Ammon's horn (tissue), 1 donor: ENCODE measurements around the gene RALGAPA1.
"Not testable (repeated sequence)": the region's sequence is repeated elsewhere in the genome, so short reads cannot be mapped to it uniquely, and the experiment has no call there.

Experiments used
- DNase-seq: peaks from one replicate; pipeline ENCODE4 v3.0.0-alpha.2; 2016; ENCODE audit warnings: low spot score

Gene RALGAPA1

GRCh38 chr14:35696575-35696974 lies 112.5 kb downstream of the RALGAPA1 start:
- no peak for DNase-seq

- no peak for DNase-seq
Observed at GRCh38 chr14:35696119-35696518, 113.0 kb downstream of the RALGAPA1 start.

GRCh38 chr14:35695647-35696046 lies 113.4 kb downstream of the RALGAPA1 start:
- DNase-seq = no peak

GRCh38 chr14:35695072-35695471 lies 114.0 kb downstream of the RALGAPA1 start:
- no peak for DNase-seq

GRCh38 chr14:35689000-35689460 lies 120.1 kb downstream of the RALGAPA1 start:
- no peak for DNase-seq

GRCh38 chr14:35688126-35688826 lies 120.8 kb downstream of the RALGAPA1 start:
- no peak for DNase-seq

GRCh38 chr14:35687335-35687939 lies 121.7 kb downstream of the RALGAPA1 start:
- peak; percentile 66 for DNase-seq

- not testable (repeated sequence) for DNase-seq
Observed at GRCh38 chr14:35683688-35684087, 125.4 kb downstream of the RALGAPA1 start.

GRCh38 chr14:35682802-35683201 lies 126.3 kb downstream of the RALGAPA1 start:
- DNase-seq = no peak

GRCh38 chr14:35678403-35679028 lies 130.6 kb downstream of the RALGAPA1 start:
- no peak for DNase-seq

GRCh38 chr14:35669782-35670181 lies 139.3 kb downstream of the RALGAPA1 start:
- no peak for DNase-seq

- no peak for DNase-seq
Observed at GRCh38 chr14:35666429-35667043, 142.6 kb downstream of the RALGAPA1 start.

- DNase-seq = no peak
Observed at GRCh38 chr14:35661875-35662274, 147.2 kb downstream of the RALGAPA1 start.

- no peak for DNase-seq
Observed at GRCh38 chr14:35653045-35653444, 156.1 kb downstream of the RALGAPA1 start.

GRCh38 chr14:35643513-35643912 lies 165.6 kb downstream of the RALGAPA1 start:
- DNase-seq = no peak

- DNase-seq = no peak
Observed at GRCh38 chr14:35637851-35638250, 171.2 kb downstream of the RALGAPA1 start.

GRCh38 chr14:35637269-35637668 lies 171.8 kb downstream of the RALGAPA1 start:
- no peak for DNase-seq

GRCh38 chr14:35632676-35633075 lies 176.4 kb downstream of the RALGAPA1 start:
- no peak for DNase-seq

GRCh38 chr14:35632271-35632670 lies 176.8 kb downstream of the RALGAPA1 start:
- no peak for DNase-seq

GRCh38 chr14:35631071-35631805 lies 177.9 kb downstream of the RALGAPA1 start:
- no peak for DNase-seq

GRCh38 chr14:35628989-35629388 lies 180.1 kb downstream of the RALGAPA1 start:
- no peak for DNase-seq

GRCh38 chr14:35626947-35627346 lies 182.1 kb downstream of the RALGAPA1 start:
- not testable (repeated sequence) for DNase-seq
